Measurements from ENCODE around the gene PPP1R13L. TPM values are rescaled to one million over a fixed set of nuclear protein-coding genes. Genes with fewer than 3 reads are reported as not detected.

The PPP1R13L gene
- total RNA-seq, 1 experiment from 2014 or later = 36.4 TPM

DNA sequence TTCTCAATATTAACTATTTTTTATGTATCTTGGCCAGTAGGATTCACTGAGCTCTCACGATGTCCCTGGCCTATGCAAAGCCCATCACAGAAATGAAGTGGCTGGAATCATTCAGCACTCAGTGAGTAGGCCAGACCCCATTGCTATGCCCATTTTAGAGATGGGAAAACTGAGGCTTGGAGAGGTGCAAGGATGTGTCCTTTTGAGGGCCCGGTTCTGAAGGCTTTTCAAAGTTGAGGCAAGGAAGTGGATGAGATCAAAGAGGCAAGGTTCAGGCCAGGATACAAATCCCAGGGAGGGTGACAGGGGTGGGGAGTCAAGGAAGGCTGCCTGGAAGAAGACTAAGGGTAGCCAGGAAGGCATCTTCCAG lies 37.5 kb upstream of the PPP1R13L start:
- Histone ChIP-seq H3K79me2 (ENCODE audit: low read length) (no peaks in the 10 kb centered on the region), H3K36me3 (ENCODE audit: low read depth, low read length) (no peaks in the 10 kb centered on the region), H2AFZ (ENCODE audit: low read length) (no peak overlapping the region), H3K9me2 (replicated peaks; ENCODE audit: low read length) (no peaks in the 10 kb centered on the region), H3K27me3 (ENCODE audit: low read length) (no peaks in the 10 kb centered on the region), H3K27ac (ENCODE audit: low read length) (no peak overlapping the region), H4K20me1 (ENCODE audit: low read length) (no peaks in the 10 kb centered on the region), H3F3A (ENCODE audit: low read length, unreplicated experiment) (no peaks in the 10 kb centered on the region), H3K4me3 (ENCODE audit: low read length) (no peak overlapping the region), H3K9ac (ENCODE audit: low read length) (no peak overlapping the region), H3K4me1 (ENCODE audit: insufficient read depth, low read length) (peaks cover 14% of the 10 kb centered on the region), H3K9me3 (ENCODE audit: low read length) (no peaks in the 10 kb centered on the region), H3K4me2 (ENCODE audit: low read length) (no peak overlapping the region)
- DNase-seq (no peak), ATAC-seq (no peak)
- ChIA-PET POLR2A (ENCODE audit: unreplicated experiment) (no interaction called here), CTCF (interaction anchor here (0.5 kb wide), 1 partner anchor 74 kb away, joined by 10 read pairs; no protein-coding TSS in a partner anchor)
- BruUV-seq (replicated peaks) = no TSS peak
- TF ChIP-seq EZH2 (IDR thresholded peaks at IDR 0.05; ENCODE audit: low read length, unreplicated experiment) (no peak), EZH2phosphoT487 (IDR thresholded peaks at IDR 0.05; ENCODE audit: borderline replicate concordance, low read length) (no peak)
- TF ChIP-seq, protein P1, sequence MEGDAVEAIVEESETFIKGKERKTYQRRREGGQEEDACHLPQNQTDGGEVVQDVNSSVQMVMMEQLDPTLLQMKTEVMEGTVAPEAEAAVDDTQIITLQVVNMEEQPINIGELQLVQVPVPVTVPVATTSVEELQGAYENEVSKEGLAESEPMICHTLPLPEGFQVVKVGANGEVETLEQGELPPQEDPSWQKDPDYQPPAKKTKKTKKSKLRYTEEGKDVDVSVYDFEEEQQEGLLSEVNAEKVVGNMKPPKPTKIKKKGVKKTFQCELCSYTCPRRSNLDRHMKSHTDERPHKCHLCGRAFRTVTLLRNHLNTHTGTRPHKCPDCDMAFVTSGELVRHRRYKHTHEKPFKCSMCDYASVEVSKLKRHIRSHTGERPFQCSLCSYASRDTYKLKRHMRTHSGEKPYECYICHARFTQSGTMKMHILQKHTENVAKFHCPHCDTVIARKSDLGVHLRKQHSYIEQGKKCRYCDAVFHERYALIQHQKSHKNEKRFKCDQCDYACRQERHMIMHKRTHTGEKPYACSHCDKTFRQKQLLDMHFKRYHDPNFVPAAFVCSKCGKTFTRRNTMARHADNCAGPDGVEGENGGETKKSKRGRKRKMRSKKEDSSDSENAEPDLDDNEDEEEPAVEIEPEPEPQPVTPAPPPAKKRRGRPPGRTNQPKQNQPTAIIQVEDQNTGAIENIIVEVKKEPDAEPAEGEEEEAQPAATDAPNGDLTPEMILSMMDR (conservative IDR thresholded peaks at IDR 0.05; ENCODE audit: low read depth, low read length) = no peak
- intact Hi-C loops (cut with micrococcal nuclease) = no loop called here

DNA sequence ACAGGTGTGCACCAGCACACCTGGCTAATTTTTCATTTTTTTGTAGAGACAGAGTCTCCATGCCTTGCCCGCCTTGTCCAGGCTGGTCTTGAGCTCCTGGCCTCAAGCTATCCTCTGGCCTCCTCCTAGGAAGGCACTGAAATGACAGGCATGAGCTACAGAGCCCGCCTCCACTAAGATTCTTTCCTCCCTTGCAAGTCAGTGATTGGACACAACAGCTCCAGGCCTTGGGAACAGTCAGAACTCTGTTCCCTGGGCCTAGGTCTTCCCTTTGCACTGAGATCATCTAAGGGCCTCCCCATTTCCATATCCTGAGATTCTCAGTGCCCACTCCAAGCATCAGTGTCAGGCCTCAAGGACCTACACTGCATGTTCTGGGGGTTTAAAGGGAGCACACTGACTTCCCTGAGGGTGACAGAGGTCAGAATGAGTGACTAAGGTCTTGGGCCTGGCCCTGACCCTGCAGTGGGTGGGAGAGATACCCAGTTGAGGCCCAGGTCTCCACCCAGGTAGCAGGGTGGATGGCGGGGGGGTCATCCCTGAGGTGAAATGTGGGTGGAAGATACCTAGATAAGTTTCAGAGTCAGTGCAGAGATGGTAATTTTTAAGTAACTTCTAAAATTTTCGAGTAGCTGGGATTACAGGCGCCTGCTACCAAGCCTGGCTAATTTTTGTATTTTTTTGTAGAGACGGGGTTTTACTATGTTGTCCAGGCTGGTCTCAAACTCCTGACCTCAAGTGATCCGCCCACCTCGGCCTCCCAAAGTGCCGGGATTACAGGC lies 36.2 kb upstream of the PPP1R13L start:
- TF ChIP-seq, protein P1 (conservative IDR thresholded peaks at IDR 0.05; ENCODE audit: low read depth, low read length) = no peak
- TF ChIP-seq EZH2 (IDR thresholded peaks at IDR 0.05; ENCODE audit: low read length, unreplicated experiment) (no peak), EZH2phosphoT487 (IDR thresholded peaks at IDR 0.05; ENCODE audit: borderline replicate concordance, low read length) (no peak)
- H3K9ac ChIP-seq (ENCODE audit: low read length) = no peak overlapping the region
- CTCF ChIA-PET = interaction anchor here (0.6 to 1.5 kb wide), 3 partner anchors 38 to 52 kb away, joined by 3 to 11 read pairs (median 4); no protein-coding TSS in a partner anchor
- POLR2A ChIA-PET (ENCODE audit: unreplicated experiment) = interaction anchor here (0.5 to 0.6 kb wide), 3 partner anchors 26 to 273 kb away, joined by 3 to 8 read pairs (median 4); no protein-coding TSS in a partner anchor
- H3K27me3 ChIP-seq (ENCODE audit: low read length) = no peaks in the 10 kb centered on the region
- no peaks in the 10 kb centered on the region for H3K36me3 ChIP-seq (ENCODE audit: low read depth, low read length)
- no peaks in the 10 kb centered on the region for H3K79me2 ChIP-seq (ENCODE audit: low read length)
- no peak overlapping the region for H2AFZ ChIP-seq (ENCODE audit: low read length)
- H3F3A ChIP-seq (ENCODE audit: low read length, unreplicated experiment) = no peaks in the 10 kb centered on the region
- no TSS peak for BruUV-seq (replicated peaks)
- no peak overlapping the region for H3K4me2 ChIP-seq (ENCODE audit: low read length)
- intact Hi-C loops (cut with micrococcal nuclease) = no loop called here
- H3K4me3 ChIP-seq (ENCODE audit: low read length) = no peak overlapping the region
- no peak for ATAC-seq
- DNase-seq = peak; percentile 34
- H3K9me3 ChIP-seq (ENCODE audit: low read length) = no peaks in the 10 kb centered on the region
- H4K20me1 ChIP-seq (ENCODE audit: low read length) = no peaks in the 10 kb centered on the region
- H3K27ac ChIP-seq (ENCODE audit: low read length) = no peak overlapping the region
- H3K9me2 ChIP-seq (replicated peaks; ENCODE audit: low read length) = no peaks in the 10 kb centered on the region
- peaks cover 14% of the 10 kb centered on the region for H3K4me1 ChIP-seq (ENCODE audit: insufficient read depth, low read length)

DNA sequence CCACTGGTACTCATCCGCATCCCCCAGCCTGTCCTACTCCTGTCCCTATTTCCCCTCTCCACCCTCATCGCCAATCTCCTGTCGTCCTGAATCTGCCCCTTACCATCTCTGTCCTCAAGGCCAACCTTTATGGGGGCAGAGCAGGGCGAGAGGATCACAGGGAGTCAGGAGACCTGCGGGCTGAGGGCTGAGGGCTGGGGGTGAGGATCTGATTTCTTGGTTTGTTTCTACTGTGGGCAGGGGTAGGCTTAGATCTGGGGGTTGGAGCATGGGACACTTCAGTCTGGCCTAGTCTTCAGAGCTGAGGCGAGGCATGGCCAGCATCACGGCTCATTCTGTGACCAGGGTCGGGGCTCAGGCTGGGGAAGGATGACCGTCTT lies 35.4 kb upstream of the PPP1R13L start:
- Histone ChIP-seq H2AFZ (ENCODE audit: low read length) (peak overlapping the region; percentile 69; the same call in 1 of the 2 replicates), H3K9me3 (ENCODE audit: low read length) (no peaks in the 10 kb centered on the region), H3K4me2 (ENCODE audit: low read length) (peak overlapping the region; percentile 78), H4K20me1 (ENCODE audit: low read length) (no peaks in the 10 kb centered on the region), H3K9ac (ENCODE audit: low read length) (peak overlapping the region; percentile 76), H3K27me3 (ENCODE audit: low read length) (no peaks in the 10 kb centered on the region), H3K27ac (ENCODE audit: low read length) (peak overlapping the region; percentile 20; the same call in 1 of the 2 replicates), H3K9me2 (replicated peaks; ENCODE audit: low read length) (no peaks in the 10 kb centered on the region), H3F3A (ENCODE audit: low read length, unreplicated experiment) (no peaks in the 10 kb centered on the region), H3K79me2 (ENCODE audit: low read length) (no peaks in the 10 kb centered on the region), H3K4me1 (ENCODE audit: insufficient read depth, low read length) (peaks cover 14% of the 10 kb centered on the region), H3K4me3 (ENCODE audit: low read length) (peak overlapping the region; percentile 76), H3K36me3 (ENCODE audit: low read depth, low read length) (no peaks in the 10 kb centered on the region)
- no peak for DNase-seq
- no peak for ATAC-seq
- no peak for TF ChIP-seq EZH2phosphoT487 (IDR thresholded peaks at IDR 0.05; ENCODE audit: borderline replicate concordance, low read length)
- no peak for TF ChIP-seq EZH2 (IDR thresholded peaks at IDR 0.05; ENCODE audit: low read length, unreplicated experiment)
- TF ChIP-seq, protein P1 (conservative IDR thresholded peaks at IDR 0.05; ENCODE audit: low read depth, low read length) = no peak
- intact Hi-C loops (cut with micrococcal nuclease) = no loop called here
- CTCF ChIA-PET = interaction anchor here (1.3 to 1.5 kb wide), 3 partner anchors 38 to 45 kb away, joined by 11 to 60 read pairs (median 13); no protein-coding TSS in a partner anchor
- BruUV-seq (replicated peaks) = no TSS peak
- POLR2A ChIA-PET (ENCODE audit: unreplicated experiment) = interaction anchor here (0.5 to 0.6 kb wide), 2 partner anchors 229 to 274 kb away, joined by 4 to 8 read pairs; no protein-coding TSS in a partner anchor
